HG03442 (cell line): Measurements from ENCODE around the gene FANCC.

Experiments
- ATAC-seq: cut with Tn5 transposase; IDR thresholded peaks from one replicate; pipeline ENCODE4 v1.9.1; 2021; ENCODE audit warnings: mild to moderate bottlenecking, moderate library complexity; ENCODE audit not compliant: unreplicated experiment

Gene FANCC

DNA sequence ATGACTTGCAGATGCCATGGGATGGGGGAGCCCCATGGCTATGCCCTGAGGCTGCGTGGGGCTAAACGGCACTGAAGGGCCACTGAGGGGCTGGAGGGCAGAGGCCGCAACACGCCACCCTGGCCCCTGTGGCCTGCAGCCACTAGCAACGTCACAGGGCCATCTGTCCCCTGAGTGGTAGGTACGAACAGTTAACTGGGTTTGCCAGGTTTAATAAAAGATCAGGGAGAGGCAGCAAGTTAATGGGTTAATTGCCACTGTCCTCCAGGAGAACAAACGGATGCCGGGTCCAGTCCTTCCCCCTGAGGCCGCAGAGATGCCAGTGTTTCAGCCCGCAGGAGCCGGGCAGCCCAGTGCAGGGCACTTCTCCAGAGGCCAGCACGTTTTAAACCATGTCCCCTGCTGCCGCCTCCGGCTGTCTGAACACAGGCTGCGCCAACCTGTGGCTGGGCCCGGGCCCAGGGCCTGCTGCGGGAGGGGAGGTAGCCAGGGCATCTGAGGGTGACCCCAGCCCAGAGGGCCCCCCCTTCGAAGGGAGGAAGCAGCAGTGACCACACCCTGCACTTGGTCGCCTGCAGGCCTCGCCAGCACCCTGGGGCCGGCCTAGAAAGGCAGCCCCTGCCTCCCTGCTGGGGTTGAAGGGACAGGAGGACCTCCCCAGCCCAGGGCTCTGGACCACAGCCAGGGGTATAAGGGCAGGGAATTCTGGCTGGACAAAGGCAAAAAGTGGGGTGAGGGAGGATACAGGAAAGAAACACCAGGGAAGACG lies 227.3 kb downstream of the FANCC start:
- ATAC-seq: no peak

DNA sequence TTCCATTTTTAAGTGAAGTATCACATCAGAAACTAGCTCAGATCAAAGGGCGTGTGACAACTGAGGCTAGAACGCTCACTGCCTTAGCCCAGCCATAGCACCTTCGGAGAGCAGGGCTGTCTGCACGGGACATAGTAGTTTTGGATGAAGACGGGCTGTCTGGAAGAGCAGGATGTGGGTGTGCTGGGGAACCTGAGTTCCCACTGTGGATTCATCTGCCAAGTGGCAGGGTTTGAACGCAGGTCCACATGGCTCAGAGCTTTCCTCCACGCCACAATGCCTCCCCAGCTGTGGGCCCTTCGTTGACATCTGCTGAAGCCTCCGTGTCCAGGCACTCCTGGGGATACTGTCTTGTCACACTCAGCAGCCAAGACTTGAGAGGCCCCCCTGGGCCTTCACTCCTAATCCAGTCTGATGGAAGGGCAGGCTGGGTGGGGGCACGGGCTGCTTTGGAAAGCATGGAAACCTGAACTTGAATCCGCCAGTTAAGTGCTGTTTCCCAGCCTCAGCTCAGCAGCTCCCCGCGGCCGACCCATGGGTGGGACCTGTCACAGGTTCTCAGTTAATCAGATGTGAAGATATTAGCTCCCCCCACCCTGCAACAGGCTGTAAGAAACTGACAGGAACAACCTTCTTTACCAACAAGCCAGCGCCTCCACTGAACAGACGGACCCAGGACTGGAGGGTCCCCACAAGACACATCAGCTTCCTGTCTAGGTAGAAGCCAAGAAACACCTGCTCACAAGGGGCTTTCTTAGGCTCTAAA lies 228.1 kb downstream of the FANCC start:
- no peak for ATAC-seq

DNA sequence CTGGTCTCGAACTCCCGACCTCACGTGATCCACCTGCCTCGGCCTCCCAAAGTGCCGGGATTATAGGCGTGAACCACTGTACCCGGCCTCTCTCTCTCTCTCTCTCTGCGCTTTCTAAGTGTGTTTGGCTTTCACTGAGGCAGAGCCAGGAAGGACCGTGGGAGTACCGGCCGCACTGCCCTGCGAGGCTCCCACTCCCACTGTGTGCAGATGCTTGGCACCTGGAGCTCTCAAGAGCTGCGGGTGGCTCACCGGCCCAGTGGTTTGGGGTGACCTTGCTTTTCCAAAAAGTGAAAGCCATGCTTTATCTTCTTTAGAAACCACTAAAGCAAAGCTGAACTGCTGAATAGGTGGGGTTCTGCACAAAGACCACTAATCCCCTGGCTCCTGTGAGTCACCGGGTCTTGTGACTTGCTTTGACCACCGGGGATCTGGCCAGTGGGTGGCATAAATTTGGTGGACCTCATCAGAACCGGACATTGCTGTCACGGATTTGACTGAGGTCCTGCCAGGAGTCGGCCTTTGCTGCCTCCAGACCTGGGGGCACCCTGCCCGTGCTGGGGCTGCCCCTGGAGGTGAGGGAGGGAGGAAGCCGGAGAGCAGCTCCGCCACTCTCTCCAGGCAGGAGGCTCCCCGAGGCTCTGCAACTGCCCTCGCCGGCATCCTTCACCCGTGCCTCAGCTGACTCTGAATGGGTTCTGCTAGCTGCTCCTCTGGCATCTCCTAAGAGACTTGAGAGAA lies 228.9 kb downstream of the FANCC start:
- ATAC-seq: no peak

- no peak for ATAC-seq
Observed at GRCh38 chr9:95087659-95088242, 229.8 kb downstream of the FANCC start.

- ATAC-seq: no peak
Observed at GRCh38 chr9:95086564-95086955, 230.9 kb downstream of the FANCC start.

- ATAC-seq: no peak
Observed at GRCh38 chr9:95085861-95086563, 231.5 kb downstream of the FANCC start.

DNA sequence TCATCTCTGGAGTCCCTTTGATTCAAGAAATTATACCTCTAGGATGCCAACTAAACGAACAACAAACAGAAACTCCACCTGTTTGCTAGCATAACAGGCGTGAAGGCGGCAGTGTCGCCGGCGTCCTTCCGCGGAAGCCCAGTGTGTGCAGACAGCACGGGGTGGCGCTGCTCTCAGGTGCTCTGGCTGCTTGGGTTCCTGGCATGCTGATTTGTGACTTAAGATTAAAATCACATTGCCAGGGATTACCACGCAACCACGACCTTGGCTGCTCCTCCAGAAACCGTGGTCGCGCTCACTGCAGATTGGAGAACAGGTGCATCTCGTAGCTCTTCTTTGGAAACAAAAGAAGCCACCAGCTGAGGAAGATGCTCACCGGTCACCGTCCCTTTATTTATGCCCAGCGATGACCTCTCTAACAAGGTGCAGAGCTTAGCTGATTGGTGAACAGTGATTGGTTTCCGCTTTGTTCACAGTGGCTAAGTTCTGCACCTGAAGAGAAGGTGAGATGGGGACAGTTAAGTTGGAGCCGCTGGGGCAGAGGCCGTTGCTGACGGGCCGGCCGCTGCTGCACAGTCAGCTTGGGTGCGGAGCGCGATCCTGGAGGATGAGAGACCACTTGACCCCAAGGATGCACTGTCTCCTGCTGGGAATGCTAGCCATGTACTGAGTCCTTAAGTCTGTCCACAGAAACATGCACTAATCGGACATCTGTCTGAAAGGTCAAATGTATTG lies 232.3 kb downstream of the FANCC start:
- no peak for ATAC-seq

DNA sequence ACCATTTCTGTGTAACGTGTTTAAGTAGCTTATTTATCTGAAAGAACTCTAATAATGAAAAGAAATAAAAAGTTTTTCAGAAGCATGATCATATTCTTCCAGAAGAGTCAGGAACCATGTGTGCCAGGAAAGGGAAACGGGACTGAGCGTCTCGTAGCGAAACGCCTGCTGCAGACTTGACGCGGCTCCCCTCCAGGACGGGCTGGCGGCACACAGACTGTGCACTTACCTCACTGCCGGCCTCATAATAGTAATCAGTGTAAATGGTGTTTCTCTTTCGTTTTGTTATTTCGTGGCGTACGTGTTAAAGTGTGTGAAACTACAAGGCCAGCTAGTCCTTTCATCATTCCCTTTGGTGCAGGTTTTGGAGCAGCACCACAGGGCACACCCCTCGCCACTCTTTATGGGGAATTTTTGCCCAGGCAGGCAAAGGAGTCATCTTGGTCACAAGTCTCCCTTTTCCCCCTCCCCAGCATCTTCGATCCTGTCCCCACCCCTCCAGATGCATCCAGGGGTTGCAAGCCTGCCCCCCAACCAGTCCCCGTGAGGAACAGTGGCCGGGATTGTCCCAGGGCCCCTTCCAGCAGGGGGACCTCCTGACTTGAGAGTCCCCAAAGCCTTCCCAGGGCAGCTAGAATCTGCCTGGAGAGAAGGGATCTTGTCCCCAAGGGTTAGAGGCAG lies 233.1 kb downstream of the FANCC start:
- ATAC-seq: no peak

DNA sequence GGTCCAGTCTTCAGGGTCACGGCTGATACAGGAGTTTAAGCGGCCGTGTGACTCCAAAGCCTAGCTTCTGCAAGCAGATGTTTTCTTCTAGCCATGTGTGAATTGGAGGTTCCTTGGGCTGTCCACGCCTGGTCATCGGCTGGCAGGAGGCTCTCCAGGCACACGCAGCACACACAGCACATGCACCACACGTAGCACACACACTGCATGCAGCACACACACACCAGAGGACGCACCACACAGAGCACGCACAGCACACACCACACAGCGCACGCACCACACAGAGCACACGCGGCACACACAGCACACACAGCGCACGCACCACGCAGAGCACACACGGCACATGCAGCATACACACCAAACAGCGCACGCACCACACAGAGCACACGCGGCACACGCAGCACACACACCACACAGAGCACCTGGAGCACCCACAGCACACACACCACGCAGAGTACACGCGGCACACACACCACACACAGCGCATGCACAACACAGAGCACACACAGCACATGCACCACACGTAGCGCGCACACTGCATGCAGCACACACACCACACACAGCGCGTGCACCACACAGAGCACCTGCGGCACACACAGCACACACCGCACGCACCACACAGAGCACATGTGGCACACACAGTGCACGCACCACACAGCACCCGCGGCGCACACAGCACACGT lies 234.3 kb downstream of the FANCC start:
- ATAC-seq: no peak

GRCh38 chr9:95082401-95083084 lies 235.0 kb downstream of the FANCC start:
- ATAC-seq: no peak

GRCh38 chr9:95081998-95082397 lies 235.5 kb downstream of the FANCC start:
- no peak for ATAC-seq

DNA sequence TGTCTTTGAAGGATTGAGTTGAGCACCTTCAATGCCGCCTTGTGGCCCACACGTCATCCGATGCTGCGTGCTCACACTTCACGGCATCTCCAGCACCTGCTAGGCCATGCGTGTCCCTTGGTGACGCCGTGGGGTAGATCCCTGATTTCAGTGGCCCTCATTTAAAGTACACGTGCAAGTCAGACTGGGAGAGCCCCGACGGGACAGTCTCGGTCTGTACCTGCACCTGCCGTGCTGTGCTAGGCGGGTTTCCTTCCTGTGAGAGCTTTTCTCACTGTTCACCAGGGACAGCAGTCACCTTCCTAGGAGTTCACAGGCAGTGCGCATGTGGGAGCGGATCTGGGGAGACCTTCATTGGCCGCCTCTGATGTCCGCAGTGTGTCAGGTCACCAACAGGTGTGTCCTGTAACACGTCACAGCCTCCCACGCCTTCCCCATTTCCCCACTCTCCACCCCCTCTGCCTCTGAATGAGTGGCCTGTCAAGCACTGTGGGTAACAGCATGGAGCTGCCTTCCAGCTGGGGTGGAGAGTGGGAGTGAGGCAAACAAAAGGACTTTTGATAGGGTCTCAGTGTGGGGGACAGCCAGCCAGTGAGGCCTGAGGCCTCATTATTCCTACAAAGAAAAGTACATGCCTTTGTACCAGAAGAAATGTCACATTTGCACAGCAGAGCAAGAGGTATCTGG lies 236.4 kb downstream of the FANCC start:
- no peak for ATAC-seq

DNA sequence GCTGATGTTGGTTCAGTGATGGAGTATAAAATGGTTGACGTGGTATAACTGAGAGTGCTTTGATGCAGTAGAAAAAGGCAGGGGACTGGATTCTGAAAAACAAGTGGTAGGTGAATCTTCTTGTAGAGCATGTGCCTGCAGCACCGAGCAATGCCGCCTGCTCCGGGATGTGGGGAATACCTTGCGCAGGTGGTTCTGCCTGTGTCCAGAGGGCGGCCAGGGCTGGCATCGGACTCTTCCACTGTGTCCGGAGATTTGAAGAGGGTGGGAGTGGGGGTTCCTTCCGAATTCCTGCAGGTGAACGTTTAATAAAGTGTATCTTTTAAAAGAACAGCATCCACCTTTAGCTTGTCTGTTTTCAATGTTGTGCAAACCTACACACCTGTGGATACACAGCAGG lies 238.0 kb downstream of the FANCC start:
- no peak for ATAC-seq

GRCh38 chr9:95078939-95079338 lies 238.6 kb downstream of the FANCC start:
- no peak for ATAC-seq

GRCh38 chr9:95078511-95078910 lies 239.0 kb downstream of the FANCC start:
- no peak for ATAC-seq

DNA sequence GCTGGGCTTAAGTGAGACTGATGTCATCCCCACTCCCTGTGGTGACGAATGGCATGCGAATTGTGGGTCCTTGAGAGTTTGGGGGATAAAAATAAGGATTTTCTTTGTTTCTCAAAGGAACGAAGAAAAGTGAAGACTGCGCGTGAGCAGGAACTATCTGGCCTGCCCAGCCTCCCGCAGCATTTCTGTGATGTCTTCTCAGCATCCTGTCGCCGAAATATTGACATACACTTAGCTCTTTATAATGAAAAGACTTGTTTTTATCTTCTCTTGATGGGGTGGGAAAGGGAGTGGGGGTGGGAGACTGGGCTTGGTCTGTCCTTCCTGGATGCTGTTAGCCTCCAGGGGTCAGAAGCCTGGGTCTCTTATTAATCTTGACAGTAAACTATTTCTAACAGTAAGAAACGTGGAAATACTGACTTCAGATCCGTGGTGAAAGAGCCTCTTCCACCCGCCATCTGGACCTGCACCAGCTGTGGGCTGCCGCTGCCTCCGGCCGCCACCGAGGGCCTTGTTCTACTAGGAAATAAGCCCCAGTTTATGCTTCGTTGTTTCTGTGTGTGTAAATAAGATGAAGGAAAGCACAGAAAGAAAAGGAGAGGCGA lies 239.6 kb downstream of the FANCC start:
- no peak for ATAC-seq

GRCh38 chr9:95077053-95077765 lies 240.3 kb downstream of the FANCC start:
- ATAC-seq: no peak
